ENCODE data around the gene SULT2B1.
"Not testable (repeated sequence)": the region's sequence is repeated elsewhere in the genome, so short reads cannot be mapped to it uniquely, and the experiment has no call there.

Gene SULT2B1

DNA sequence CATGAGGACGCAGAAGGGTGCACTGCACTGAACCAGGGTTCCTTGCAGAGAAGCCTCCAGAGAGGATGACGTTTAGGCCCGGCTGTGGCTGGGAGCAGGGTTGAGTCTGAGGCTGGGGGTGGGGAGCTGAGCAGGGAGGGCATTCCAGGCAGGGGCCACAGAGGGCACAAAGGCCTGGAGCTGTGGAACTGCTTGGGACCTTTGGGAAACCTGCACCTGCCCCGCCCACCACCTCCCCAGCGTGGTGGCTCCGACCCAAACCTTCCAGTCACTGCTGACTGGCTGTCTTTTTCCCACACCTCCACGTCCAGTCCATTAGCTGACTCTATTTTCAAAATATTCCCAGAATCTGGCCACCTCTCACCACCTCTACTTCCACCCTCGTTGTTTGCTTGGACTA lies 35.4 kb upstream of the SULT2B1 start:
- Mint-ChIP-seq H3K4me1 (ENCODE audit: low read depth) (no peaks in the 10 kb centered on the region), H3K4me3 (no peak overlapping the region), H3K36me3 (no peaks in the 10 kb centered on the region), H3K27ac (no peak overlapping the region), H3K27me3 (no peaks in the 10 kb centered on the region), H3K9me3 (ENCODE audit: low read depth) (no peaks in the 10 kb centered on the region)

DNA sequence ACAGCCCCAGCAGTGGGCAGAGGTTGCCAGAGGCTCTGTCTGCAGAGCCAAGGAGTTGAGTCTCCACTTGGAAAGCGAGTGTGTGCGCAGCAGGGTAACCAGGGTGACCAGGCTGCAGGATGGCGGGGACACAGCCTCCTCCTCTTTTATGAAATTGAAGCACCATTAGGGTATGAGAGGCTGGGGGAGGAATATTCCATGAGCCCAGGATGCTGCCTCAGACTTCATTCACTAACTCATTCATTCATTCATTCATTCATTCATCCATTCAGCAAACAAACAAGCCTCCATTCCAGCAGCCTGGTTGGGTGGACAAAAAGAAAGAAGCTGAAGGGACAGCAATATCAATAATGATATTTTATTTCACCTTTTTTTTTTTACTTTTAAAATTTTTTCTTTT lies 33.8 kb upstream of the SULT2B1 start:
- no peaks in the 10 kb centered on the region for H3K27me3 Mint-ChIP-seq
- H3K4me1 Mint-ChIP-seq (ENCODE audit: low read depth), result no peaks in the 10 kb centered on the region
- H3K4me3 Mint-ChIP-seq, result no peak overlapping the region
- H3K27ac Mint-ChIP-seq, result no peak overlapping the region
- no peaks in the 10 kb centered on the region for H3K9me3 Mint-ChIP-seq (ENCODE audit: low read depth)
- H3K36me3 Mint-ChIP-seq, result no peaks in the 10 kb centered on the region

DNA sequence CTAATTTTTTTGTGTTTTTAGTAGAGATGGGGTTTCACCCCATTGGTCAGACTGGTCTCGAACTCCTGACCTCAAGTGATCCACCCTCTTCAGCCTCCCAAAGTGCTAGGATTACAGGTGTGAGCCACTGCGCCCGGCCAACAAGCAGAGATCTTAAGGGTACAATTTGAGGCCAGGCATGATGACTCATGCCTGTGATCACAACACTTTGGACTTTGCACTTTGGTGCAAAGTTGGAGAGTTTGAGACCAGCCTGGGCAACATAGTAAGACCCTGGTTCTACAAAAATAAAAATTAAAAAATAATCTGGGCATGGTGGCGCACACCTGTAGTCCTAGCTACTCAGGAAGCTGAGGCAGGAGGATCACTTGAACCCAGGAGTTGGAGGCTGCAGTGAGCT lies 32.5 kb upstream of the SULT2B1 start:
- not testable (repeated sequence) for H3K4me3 Mint-ChIP-seq; H3K27ac Mint-ChIP-seq; H3K9me3 Mint-ChIP-seq (ENCODE audit: low read depth); H3K27me3 Mint-ChIP-seq; H3K4me1 Mint-ChIP-seq (ENCODE audit: low read depth); H3K36me3 Mint-ChIP-seq

DNA sequence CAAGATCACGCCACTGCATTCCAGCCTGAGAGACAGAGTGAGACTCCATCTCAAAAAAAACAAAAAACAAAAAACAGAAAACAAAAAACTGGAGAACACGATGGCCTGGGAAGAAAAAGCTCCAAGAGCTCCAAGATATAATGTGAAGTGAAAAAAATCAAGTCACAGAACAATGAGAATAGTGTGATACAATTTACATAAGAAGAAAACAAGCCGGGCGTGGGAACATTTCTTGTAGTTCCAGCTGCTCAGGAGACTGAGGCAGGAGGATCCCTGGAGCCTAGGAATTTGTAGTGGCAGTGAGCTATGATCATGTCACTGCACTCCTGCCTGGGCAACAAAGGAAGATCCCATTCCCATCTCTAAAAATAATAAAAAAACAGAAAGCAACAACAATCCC lies 31.8 kb upstream of the SULT2B1 start:
- H3K4me1 Mint-ChIP-seq (ENCODE audit: low read depth), result no peaks in the 10 kb centered on the region
- no peaks in the 10 kb centered on the region for H3K9me3 Mint-ChIP-seq (ENCODE audit: low read depth)
- peaks cover 5% of the 10 kb centered on the region for H3K36me3 Mint-ChIP-seq
- H3K27ac Mint-ChIP-seq, result no peak overlapping the region
- H3K27me3 Mint-ChIP-seq, result no peaks in the 10 kb centered on the region
- no peak overlapping the region for H3K4me3 Mint-ChIP-seq

DNA sequence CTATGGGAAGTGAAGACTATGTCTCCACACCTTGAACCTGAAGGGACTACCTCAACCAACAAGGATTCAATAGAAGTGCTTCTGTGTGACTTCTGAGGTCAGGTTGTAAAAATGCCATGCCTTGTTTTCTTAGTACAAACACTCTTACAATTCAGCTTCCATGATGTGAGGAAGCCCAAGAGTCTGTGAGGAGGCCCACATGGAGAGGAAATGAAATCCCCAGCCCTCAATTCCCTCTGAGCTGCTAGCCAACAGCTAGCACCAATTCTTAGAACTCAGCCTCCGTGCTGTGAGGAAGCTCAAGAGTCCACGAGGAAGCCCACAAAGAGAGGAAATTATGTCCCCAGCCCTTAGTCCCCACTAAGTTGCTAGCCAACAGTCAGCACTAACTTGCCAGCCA lies 27.8 kb upstream of the SULT2B1 start:
- Mint-ChIP-seq H3K4me1 (ENCODE audit: low read depth) (no peaks in the 10 kb centered on the region), H3K36me3 (peaks cover 12% of the 10 kb centered on the region), H3K27me3 (no peaks in the 10 kb centered on the region), H3K9me3 (ENCODE audit: low read depth) (peaks cover 5% of the 10 kb centered on the region), H3K4me3 (no peak overlapping the region), H3K27ac (no peak overlapping the region)

DNA sequence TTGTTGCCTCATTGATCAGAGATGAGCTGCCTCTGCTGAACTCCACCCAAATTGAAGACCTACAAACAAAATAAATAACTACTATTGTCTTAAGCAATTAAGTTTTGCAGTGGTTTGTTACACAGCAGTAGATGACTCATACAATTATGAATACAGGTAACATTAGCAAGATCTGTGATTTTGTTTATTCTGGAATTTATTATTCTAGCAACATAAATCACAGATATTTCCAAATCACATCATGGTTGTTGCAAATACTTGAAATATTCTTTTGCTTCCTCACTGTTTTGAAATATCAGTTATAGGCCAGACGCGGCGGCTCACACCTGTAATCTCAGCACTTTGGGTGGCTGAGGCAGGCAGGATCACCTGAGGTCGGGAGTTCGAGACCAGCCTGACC lies 27.2 kb upstream of the SULT2B1 start:
- Mint-ChIP-seq H3K4me3 (no peak overlapping the region), H3K4me1 (ENCODE audit: low read depth) (no peaks in the 10 kb centered on the region), H3K9me3 (ENCODE audit: low read depth) (peaks cover 5% of the 10 kb centered on the region), H3K27me3 (no peaks in the 10 kb centered on the region), H3K27ac (no peak overlapping the region), H3K36me3 (peaks cover 12% of the 10 kb centered on the region)

DNA sequence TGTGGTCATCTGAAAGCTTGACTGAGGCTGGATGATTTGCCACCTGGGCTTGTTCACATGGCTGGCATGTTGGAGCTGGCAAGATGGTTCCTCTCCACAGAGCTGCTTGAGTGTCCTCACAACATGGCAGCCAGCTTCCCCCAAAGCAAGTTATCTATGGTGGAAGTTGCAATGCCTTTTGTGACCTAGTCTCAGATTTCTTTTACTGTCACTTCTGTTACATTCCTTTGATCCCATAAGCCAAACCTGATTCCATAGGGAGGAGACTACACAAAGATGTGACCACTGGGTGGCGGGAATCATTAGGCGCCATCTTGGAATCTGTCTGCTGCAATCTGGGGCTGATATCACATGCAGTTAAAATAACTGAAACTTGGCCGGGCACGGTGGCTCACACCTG lies 22.8 kb upstream of the SULT2B1 start:
- H3K4me3 Mint-ChIP-seq, result no peak overlapping the region
- H3K9me3 Mint-ChIP-seq (ENCODE audit: low read depth), result peaks cover 5% of the 10 kb centered on the region
- H3K4me1 Mint-ChIP-seq (ENCODE audit: low read depth), result no peaks in the 10 kb centered on the region

DNA sequence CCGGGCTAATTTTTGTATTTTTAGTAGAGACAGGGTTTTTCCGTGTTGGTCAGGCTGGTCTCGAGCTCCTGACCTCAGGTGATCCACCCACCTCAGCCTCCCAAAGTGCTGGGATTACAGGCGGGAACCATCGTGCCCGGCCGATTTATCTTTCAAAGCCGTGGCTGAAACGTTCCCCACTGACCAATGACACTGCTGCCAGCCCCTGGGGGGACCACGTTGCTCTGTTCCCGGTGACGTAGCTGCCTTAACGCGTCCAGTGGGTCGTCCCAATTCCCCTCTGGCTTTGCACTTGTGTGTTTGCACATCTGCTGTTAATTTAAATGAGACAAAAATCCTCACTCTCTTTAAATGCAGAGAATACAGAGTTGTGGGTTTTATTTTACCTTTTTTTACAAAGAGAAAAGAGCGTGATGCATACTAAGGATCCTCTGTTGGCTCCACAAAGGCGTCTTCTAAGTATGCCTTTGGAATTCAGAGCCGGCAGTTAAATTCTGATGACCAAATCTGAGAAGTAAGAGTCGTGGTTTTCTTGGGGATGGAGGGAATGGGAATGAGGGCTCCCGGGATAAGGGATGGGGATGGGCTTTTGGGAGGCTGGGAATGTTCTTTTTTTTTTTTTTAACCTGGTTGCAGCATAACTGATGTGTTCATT lies 21.8 kb upstream of the SULT2B1 start:
- peaks cover 8% of the 10 kb centered on the region for H3K36me3 Mint-ChIP-seq
- peaks cover 5% of the 10 kb centered on the region for H3K9me3 Mint-ChIP-seq (ENCODE audit: low read depth)
- H3K4me1 Mint-ChIP-seq (ENCODE audit: low read depth), result no peaks in the 10 kb centered on the region
- peaks cover 2% of the 10 kb centered on the region for H3K27me3 Mint-ChIP-seq
- no peak overlapping the region for H3K4me3 Mint-ChIP-seq
- H3K27ac Mint-ChIP-seq, result no peak overlapping the region

More for the DNA sequence above, 22.8 kb upstream of the SULT2B1 start:
- Mint-ChIP-seq H3K27me3 (peaks cover 2% of the 10 kb centered on the region), H3K27ac (no peak overlapping the region), H3K36me3 (peaks cover 11% of the 10 kb centered on the region)

DNA sequence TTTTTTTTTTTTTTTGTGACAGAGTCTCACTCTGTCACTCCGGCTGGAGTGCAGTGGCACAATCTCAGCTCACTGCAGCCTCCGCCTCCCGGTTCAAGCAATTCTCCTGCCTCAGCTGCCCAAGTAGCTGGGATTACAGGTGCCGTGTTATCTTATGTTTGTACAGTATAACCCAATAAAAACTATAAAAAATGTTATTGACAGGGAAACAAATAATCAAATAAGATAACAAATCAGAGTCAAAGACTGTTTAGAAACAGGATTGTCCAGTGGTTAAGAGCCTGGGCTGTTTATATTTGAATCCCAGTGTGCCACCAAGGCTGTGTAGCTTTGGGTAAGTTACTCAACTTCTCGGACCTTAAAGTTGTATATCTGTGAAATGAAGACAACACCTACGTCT lies 21.2 kb upstream of the SULT2B1 start:
- no peak overlapping the region for H3K27ac Mint-ChIP-seq
- H3K9me3 Mint-ChIP-seq (ENCODE audit: low read depth), result peaks cover 5% of the 10 kb centered on the region
- peaks cover 2% of the 10 kb centered on the region for H3K27me3 Mint-ChIP-seq
- no peaks in the 10 kb centered on the region for H3K4me1 Mint-ChIP-seq (ENCODE audit: low read depth)
- no peak overlapping the region for H3K4me3 Mint-ChIP-seq
- H3K36me3 Mint-ChIP-seq, result peaks cover 8% of the 10 kb centered on the region

DNA sequence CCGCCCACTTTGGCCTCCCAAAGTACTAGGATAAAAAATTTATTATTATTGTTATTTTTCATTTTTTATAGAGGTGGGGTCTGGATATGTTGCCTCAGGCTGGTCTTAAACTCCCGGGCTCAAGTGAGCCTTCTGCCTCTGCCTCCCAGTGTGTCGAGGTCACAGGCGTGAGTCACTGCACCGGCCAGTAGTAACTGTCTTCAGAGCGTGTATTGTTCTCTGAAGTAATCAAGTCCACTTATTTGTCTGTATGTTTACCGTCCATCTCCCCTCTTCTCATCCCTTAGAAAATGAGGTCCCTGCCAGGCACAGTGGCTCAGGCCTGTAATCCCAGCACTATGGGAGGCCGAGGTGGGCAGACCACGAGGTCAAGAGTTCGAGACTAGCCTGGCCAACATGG lies 18.2 kb upstream of the SULT2B1 start:
- Mint-ChIP-seq H3K4me1 (ENCODE audit: low read depth) (no peaks in the 10 kb centered on the region), H3K36me3 (no peaks in the 10 kb centered on the region), H3K9me3 (ENCODE audit: low read depth) (no peaks in the 10 kb centered on the region), H3K27me3 (peaks cover 4% of the 10 kb centered on the region), H3K4me3 (no peak overlapping the region), H3K27ac (no peak overlapping the region)

DNA sequence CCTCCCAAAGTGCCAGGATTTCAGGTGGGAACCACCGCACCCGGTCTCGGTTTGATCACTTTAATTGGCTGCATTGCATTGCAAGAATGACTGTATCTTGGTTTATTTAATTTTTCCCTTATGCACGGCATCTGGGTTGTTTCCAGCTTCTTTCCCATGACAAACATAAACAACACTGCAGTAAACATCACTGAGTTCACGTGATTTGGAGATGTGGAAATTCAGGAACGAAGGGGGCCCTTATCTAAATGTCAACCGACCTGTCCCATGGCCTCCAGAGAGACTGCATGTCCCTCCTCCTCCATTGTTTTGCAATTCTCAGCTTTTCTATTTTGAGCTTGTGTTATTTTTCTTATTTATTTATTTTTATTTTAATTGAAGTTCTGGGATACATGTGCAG lies 14.4 kb upstream of the SULT2B1 start:
- Mint-ChIP-seq H3K27me3 (peaks cover 1% of the 10 kb centered on the region), H3K9me3 (ENCODE audit: low read depth) (no peaks in the 10 kb centered on the region), H3K4me3 (no peak overlapping the region), H3K27ac (no peak overlapping the region), H3K4me1 (ENCODE audit: low read depth) (no peaks in the 10 kb centered on the region), H3K36me3 (no peaks in the 10 kb centered on the region)

DNA sequence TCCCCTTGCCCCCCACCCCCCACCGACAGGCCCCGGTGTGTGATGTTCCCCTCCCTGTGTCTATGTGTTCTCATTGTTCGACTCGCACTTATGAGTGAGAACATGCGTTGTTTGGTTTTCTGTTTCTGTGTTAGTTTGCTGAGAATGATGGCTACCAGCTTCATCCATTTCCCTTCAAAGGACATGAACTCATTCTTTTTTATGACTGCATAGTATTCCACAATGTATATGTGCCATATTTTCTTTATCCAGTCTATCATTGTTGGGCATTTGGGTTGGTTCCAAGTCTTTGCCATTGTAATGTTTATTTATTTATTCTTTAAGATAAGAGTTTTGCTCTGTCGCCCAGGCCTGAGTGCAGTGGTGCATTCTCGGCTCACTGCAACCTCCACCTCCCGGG lies 13.9 kb upstream of the SULT2B1 start:
- H3K27ac Mint-ChIP-seq; H3K4me1 Mint-ChIP-seq (ENCODE audit: low read depth); H3K4me3 Mint-ChIP-seq; H3K36me3 Mint-ChIP-seq; H3K27me3 Mint-ChIP-seq; H3K9me3 Mint-ChIP-seq (ENCODE audit: low read depth): not testable (repeated sequence)

DNA sequence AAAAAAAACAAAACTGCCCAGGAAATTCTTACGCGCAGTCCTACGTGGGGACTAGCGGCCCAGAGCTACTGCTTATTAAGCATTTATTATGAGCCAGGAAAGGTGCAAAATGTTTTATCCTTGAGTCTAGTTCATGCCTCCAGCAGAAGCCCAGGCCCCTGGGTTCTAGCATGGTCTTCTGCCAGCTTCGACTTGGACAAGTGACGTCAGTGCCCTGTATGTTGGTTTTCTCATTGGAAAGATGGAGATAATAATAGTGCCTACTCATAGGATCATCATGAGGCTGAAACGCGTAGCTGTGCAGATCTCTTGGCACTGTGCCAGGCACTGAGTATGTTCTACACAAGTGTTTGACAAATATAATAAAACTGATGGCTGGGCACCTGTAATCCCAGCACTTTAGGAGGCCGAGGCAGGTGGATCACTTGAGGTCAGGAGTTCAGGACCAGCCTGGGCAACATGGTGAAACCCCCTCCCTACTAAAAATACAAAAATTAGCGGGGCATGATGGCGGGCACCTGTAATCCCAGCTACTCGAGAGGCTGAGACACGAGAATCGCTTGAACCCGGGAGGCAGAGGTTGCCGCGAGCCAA lies 12.4 kb upstream of the SULT2B1 start:
- Mint-ChIP-seq H3K4me3 (no peak overlapping the region), H3K27me3 (peaks cover 1% of the 10 kb centered on the region), H3K9me3 (ENCODE audit: low read depth) (no peaks in the 10 kb centered on the region), H3K4me1 (ENCODE audit: low read depth) (no peaks in the 10 kb centered on the region), H3K36me3 (no peaks in the 10 kb centered on the region), H3K27ac (no peak overlapping the region)

DNA sequence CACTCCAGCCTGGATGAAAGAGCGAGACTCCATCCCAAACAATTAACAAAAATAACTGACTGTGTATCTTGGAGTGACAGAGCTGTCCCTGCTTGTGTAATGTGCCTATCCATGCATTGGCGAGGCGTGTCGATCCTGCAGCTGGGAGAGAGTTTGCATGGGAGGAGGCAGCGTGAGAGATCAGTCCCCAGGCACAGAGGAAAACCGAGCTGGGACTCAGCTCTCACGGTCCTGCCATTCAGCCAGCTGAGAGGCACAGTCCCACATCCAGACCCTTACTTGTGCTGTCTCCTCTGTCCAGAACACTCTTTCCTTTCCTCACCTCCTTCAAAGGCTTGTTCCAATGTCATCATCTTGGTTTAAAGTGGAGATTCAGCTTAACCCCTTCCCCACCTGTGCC lies 11.9 kb upstream of the SULT2B1 start:
- Mint-ChIP-seq H3K9me3 (ENCODE audit: low read depth) (no peaks in the 10 kb centered on the region), H3K27me3 (peaks cover 1% of the 10 kb centered on the region), H3K36me3 (no peaks in the 10 kb centered on the region), H3K27ac (no peak overlapping the region), H3K4me3 (no peak overlapping the region), H3K4me1 (ENCODE audit: low read depth) (no peaks in the 10 kb centered on the region)

DNA sequence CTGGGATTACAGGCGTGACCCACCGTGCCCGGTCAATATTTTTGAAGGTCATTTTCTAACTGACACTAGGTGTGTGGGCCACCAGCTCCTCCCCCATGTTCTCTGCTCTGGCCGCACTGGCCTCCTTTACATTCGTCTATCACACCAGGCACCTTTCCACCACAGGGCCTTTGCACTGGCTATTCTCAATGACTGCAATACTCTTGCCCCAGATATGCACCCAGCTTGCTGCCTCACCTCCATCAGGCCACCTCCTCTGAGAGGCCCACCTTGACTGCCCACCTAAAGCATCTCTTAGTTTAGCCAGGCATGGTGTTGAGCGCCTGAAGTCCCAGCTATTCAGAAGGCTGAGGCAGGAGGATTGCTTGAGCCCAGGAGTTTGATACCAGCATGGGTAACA lies 10.2 kb upstream of the SULT2B1 start:
- Mint-ChIP-seq H3K4me1 (ENCODE audit: low read depth) (no peaks in the 10 kb centered on the region), H3K27ac (no peak overlapping the region), H3K9me3 (ENCODE audit: low read depth) (no peaks in the 10 kb centered on the region), H3K36me3 (no peaks in the 10 kb centered on the region), H3K27me3 (peaks cover 1% of the 10 kb centered on the region), H3K4me3 (no peak overlapping the region)

DNA sequence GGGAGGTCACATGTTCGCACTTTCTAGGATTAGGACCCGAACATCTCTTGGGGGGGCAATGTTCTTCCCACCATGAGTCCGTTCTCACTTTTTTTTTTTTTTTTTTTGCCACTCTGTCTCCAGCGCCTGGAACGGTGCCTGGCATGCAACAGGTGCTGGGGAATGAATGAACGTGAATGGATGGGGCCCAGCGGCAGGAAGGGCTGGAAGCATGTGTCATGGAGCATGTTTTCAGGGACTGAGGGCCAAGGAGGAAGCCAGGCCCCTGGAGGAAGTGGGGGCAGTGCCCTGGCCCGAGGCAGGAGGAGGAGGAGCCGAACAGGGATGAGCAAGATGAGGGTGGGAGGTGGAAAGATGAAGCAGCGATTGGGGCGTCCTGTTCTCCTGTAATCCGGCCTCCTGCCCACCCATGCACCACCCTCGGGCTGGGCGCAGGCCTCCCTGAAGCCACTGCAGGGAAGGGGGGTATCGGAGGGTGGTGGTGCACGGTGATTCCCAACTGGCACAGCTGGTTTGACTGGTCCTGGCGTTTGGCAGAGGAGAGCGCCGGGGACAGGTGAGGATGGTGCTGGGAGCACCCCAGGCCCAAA lies 8.8 kb upstream of the SULT2B1 start:
- no peak overlapping the region for H3K27ac Mint-ChIP-seq
- no peak overlapping the region for H3K4me3 Mint-ChIP-seq
- H3K9me3 Mint-ChIP-seq (ENCODE audit: low read depth), result no peaks in the 10 kb centered on the region
- H3K36me3 Mint-ChIP-seq, result no peaks in the 10 kb centered on the region
- H3K4me1 Mint-ChIP-seq (ENCODE audit: low read depth), result no peaks in the 10 kb centered on the region
- no peaks in the 10 kb centered on the region for H3K27me3 Mint-ChIP-seq
